Measurements from ENCODE around the gene LTBR.

- TF ChIP-seq MAX (IDR thresholded peaks at IDR 0.05) (no peak), CTCF (IDR thresholded peaks at IDR 0.05; ENCODE audit: low read depth, low read length, missing input control) (no peak), SP1 (IDR thresholded peaks at IDR 0.05) (no peak), RAD21 (IDR thresholded peaks at IDR 0.05) (no peak)
These were observed 32.6 kb downstream of the LTBR start for GRCh38 chr12:6416596-6416995.
